ENCODE measurements around the gene MKI67.

DNA sequence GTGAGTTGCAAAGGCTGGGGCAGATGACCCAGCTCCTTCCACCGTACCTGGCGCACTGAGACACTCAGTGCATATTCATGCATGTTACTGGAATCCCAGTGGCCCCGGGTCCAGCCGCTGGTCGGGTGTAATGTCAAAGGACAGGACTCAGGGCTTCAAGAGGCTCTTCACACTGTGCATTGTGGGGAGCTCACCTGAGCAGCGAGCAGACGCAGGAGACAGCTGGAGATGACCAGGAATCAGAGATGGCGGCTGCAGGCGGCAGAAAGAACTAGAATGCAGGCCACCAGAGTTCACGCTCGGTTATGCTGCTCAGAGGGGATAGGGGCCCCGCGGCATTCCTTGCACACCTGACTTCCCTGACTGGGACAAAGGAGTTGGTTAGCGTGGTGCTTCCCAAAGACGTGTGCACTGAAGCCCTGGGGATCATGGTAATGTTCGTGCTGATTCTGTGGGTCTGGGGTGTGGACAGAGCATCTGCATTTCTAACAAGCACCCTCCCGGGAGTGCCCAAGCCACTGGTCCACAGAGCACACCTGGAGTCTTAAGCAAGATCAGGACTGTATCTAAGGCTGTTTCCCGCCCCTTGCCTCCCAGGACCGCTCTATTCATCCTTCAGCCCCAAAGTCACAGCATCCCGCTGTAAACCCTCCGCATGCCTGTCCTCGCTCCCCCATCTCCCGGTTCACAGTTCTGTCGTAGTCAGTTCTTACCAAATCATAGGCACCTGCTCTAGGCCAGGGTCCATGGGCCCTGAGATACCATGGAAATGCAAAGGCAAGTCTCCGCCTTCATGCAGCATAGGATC is 71.0 kb downstream of the MKI67 start:
- TF ChIP-seq, protein P1, sequence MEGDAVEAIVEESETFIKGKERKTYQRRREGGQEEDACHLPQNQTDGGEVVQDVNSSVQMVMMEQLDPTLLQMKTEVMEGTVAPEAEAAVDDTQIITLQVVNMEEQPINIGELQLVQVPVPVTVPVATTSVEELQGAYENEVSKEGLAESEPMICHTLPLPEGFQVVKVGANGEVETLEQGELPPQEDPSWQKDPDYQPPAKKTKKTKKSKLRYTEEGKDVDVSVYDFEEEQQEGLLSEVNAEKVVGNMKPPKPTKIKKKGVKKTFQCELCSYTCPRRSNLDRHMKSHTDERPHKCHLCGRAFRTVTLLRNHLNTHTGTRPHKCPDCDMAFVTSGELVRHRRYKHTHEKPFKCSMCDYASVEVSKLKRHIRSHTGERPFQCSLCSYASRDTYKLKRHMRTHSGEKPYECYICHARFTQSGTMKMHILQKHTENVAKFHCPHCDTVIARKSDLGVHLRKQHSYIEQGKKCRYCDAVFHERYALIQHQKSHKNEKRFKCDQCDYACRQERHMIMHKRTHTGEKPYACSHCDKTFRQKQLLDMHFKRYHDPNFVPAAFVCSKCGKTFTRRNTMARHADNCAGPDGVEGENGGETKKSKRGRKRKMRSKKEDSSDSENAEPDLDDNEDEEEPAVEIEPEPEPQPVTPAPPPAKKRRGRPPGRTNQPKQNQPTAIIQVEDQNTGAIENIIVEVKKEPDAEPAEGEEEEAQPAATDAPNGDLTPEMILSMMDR (IDR thresholded peaks at IDR 0.05): no peak
- TF ChIP-seq, protein P2, sequence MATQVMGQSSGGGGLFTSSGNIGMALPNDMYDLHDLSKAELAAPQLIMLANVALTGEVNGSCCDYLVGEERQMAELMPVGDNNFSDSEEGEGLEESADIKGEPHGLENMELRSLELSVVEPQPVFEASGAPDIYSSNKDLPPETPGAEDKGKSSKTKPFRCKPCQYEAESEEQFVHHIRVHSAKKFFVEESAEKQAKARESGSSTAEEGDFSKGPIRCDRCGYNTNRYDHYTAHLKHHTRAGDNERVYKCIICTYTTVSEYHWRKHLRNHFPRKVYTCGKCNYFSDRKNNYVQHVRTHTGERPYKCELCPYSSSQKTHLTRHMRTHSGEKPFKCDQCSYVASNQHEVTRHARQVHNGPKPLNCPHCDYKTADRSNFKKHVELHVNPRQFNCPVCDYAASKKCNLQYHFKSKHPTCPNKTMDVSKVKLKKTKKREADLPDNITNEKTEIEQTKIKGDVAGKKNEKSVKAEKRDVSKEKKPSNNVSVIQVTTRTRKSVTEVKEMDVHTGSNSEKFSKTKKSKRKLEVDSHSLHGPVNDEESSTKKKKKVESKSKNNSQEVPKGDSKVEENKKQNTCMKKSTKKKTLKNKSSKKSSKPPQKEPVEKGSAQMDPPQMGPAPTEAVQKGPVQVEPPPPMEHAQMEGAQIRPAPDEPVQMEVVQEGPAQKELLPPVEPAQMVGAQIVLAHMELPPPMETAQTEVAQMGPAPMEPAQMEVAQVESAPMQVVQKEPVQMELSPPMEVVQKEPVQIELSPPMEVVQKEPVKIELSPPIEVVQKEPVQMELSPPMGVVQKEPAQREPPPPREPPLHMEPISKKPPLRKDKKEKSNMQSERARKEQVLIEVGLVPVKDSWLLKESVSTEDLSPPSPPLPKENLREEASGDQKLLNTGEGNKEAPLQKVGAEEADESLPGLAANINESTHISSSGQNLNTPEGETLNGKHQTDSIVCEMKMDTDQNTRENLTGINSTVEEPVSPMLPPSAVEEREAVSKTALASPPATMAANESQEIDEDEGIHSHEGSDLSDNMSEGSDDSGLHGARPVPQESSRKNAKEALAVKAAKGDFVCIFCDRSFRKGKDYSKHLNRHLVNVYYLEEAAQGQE (IDR thresholded peaks at IDR 0.05; ENCODE audit: insufficient read depth in 1 of 2, low read depth in 2 of 2, low read length in 1 of 2): no peak

Data from Panc1 (cell line).